ENCODE results near the gene LSMEM2. TPM values are rescaled to one million over a fixed set of nuclear protein-coding genes. Genes with fewer than 3 reads are reported as not detected.

Gene LSMEM2
- polyA plus RNA-seq, 1 donor (not counting 4 experiments of a cell fraction or from before 2014, with no cell fraction given), result not detected

DNA sequence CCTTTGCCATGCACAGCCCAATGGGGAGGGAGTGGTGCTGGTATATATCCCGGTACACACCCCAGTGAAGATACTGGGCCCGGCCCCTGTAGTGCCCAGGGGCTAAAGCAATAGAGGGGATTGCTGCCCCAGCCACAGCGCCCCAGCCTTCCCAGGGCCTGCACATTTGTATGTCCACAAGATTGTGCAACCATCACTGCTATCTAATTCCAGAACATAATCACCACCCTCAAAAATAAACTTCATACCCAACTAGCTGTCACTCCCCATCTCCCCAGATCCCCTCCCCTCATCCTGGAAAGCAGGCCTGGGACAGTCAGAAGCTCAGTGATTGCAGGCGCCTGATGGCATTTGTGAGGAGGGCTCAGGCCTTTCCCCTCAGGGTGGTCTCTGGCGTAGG, 29.4 kb upstream of the LSMEM2 start:
- Histone ChIP-seq H3K9me3 (ENCODE audit: control insufficient read depth, low read depth, low read length) (no peaks in the 10 kb centered on the region), H3K4me2 (ENCODE audit: control insufficient read depth, extremely low read depth, insufficient read depth, low read depth, low read length) (no peak overlapping the region), H3K79me2 (ENCODE audit: control insufficient read depth, insufficient read depth, low read length) (peaks cover 73% of the 10 kb centered on the region), H3K27ac (ENCODE audit: control insufficient read depth, insufficient read depth, low read length) (peak overlapping the region; percentile 72), H3K4me1 (ENCODE audit: control insufficient read depth, extremely low read depth, insufficient read depth, low read length) (peaks cover 61% of the 10 kb centered on the region), H2AFZ (ENCODE audit: control insufficient read depth, low read length) (no peak overlapping the region), H3K27me3 (ENCODE audit: control insufficient read depth, extremely low read depth, insufficient read depth, low read length) (no peaks in the 10 kb centered on the region), H3K36me3 (ENCODE audit: control insufficient read depth in 2 of 2, extremely low read depth in 1 of 2, insufficient read depth in 2 of 2, low read length in 2 of 2) (peaks cover 12 to 33% of the 10 kb centered on the region in 2 experiments), H3K9me1 (ENCODE audit: control insufficient read depth, extremely low read depth, insufficient read depth, low read length) (peaks cover 3% of the 10 kb centered on the region), H3K9ac (ENCODE audit: control insufficient read depth, extremely low read depth, insufficient read depth, low read length) (no peak overlapping the region), H3K4me3 (ENCODE audit: control insufficient read depth in 2 of 3, extremely low read depth in 1 of 3, insufficient read depth in 2 of 3, low read depth in 1 of 3, low read length in 3 of 3) (no peak overlapping the region), H4K20me1 (ENCODE audit: control insufficient read depth, extremely low read depth, insufficient read depth, low read length) (peaks cover 15% of the 10 kb centered on the region)
- DNase-seq (ENCODE audit: low read depth, low spot score) (no peak), FAIRE-seq (no peak)
- dilution Hi-C loops (cut with MboI; ENCODE audit: extremely low pct_ligation_motif_present, low sequenced_read_pairs), result no loop called here
- no peak for TF ChIP-seq EZH2 (IDR thresholded peaks at IDR 0.05; ENCODE audit: low read length)
- TF ChIP-seq CTCF (optimal IDR thresholded peaks at IDR 0.05 in 1 of 3, IDR thresholded peaks at IDR 0.05 in 1 of 3, conservative IDR thresholded peaks at IDR 0.05 in 1 of 3; ENCODE audit: extremely low read depth in 1 of 3, insufficient read depth in 2 of 3, low read length in 3 of 3), result no peak

DNA sequence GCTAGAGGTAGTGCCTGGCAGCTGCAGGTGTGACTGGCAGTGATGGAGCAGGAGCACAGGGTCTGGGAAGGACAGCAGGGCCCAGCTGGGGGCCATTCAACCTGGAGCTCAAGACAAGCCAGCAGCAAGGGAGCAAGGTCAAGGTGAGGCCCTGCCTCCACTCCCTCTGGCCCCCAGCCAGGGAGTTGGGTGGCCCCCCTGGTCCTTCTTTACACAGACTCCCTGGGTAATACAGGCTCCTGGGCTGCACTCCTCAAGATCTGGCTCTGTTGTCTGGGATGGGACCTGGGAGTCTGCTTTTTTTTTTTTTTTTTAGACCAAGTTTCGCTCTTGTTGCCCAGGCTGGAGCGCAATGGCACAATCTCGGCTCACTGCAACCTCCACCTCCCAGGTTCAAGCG, 28.4 kb upstream of the LSMEM2 start:
- TF ChIP-seq EZH2 (IDR thresholded peaks at IDR 0.05; ENCODE audit: low read length) (no peak), CTCF (optimal IDR thresholded peaks at IDR 0.05 in 1 of 3, IDR thresholded peaks at IDR 0.05 in 1 of 3, conservative IDR thresholded peaks at IDR 0.05 in 1 of 3; ENCODE audit: extremely low read depth in 1 of 3, insufficient read depth in 2 of 3, low read length in 3 of 3) (no peak)
- Histone ChIP-seq H2AFZ (ENCODE audit: control insufficient read depth, low read length) (no peak overlapping the region), H3K4me1 (ENCODE audit: control insufficient read depth, extremely low read depth, insufficient read depth, low read length) (peaks cover 62% of the 10 kb centered on the region), H3K9me3 (ENCODE audit: control insufficient read depth, low read depth, low read length) (no peaks in the 10 kb centered on the region), H3K79me2 (ENCODE audit: control insufficient read depth, insufficient read depth, low read length) (peaks cover 65% of the 10 kb centered on the region), H3K27ac (ENCODE audit: control insufficient read depth, insufficient read depth, low read length) (peak overlapping the region; percentile 81), H3K4me3 (ENCODE audit: control insufficient read depth in 2 of 3, extremely low read depth in 1 of 3, insufficient read depth in 2 of 3, low read depth in 1 of 3, low read length in 3 of 3) (no peak overlapping the region), H3K4me2 (ENCODE audit: control insufficient read depth, extremely low read depth, insufficient read depth, low read depth, low read length) (no peak overlapping the region), H3K9ac (ENCODE audit: control insufficient read depth, extremely low read depth, insufficient read depth, low read length) (peak overlapping the region; percentile 2), H3K36me3 (ENCODE audit: control insufficient read depth in 2 of 2, extremely low read depth in 1 of 2, insufficient read depth in 2 of 2, low read length in 2 of 2) (peaks cover 12 to 33% of the 10 kb centered on the region in 2 experiments), H4K20me1 (ENCODE audit: control insufficient read depth, extremely low read depth, insufficient read depth, low read length) (peaks cover 11% of the 10 kb centered on the region), H3K27me3 (ENCODE audit: control insufficient read depth, extremely low read depth, insufficient read depth, low read length) (no peaks in the 10 kb centered on the region), H3K9me1 (ENCODE audit: control insufficient read depth, extremely low read depth, insufficient read depth, low read length) (peaks cover 3% of the 10 kb centered on the region)
- FAIRE-seq (no peak), DNase-seq (ENCODE audit: low read depth, low spot score) (no peak)
- dilution Hi-C loops (cut with MboI; ENCODE audit: extremely low pct_ligation_motif_present, low sequenced_read_pairs), result no loop called here

Data from keratinocyte (primary cell).